HG03280 (cell line): ENCODE results near the gene CCDC146.
"Not testable (repeated sequence)": the region's sequence is repeated elsewhere in the genome, so short reads cannot be mapped to it uniquely, and the experiment has no call there.

ENCODE experiments used
- ATAC-seq: cut with Tn5 transposase; IDR thresholded peaks from one replicate; pipeline ENCODE4 v1.9.1; 2021; ENCODE audit warnings: mild to moderate bottlenecking, moderate library complexity; ENCODE audit not compliant: unreplicated experiment

Gene CCDC146

GRCh38 chr7:77121860-77122681 is at the start of gene CCDC146:
CCDC146 (plus strand) TSS chr7:77122615; CDS start chr7:77167669, 45,054 bp downstream.
- peak; percentile 99 for ATAC-seq

- not testable (repeated sequence) for ATAC-seq
These were observed 47.5 kb upstream of the CCDC146 start for GRCh38 chr7:77074786-77075396.

- not testable (repeated sequence) for ATAC-seq
These were observed 45.4 kb upstream of the CCDC146 start for GRCh38 chr7:77077060-77077459.

GRCh38 chr7:77079112-77079511 is 43.3 kb upstream of the CCDC146 start:
- ATAC-seq: not testable (repeated sequence)

DNA sequence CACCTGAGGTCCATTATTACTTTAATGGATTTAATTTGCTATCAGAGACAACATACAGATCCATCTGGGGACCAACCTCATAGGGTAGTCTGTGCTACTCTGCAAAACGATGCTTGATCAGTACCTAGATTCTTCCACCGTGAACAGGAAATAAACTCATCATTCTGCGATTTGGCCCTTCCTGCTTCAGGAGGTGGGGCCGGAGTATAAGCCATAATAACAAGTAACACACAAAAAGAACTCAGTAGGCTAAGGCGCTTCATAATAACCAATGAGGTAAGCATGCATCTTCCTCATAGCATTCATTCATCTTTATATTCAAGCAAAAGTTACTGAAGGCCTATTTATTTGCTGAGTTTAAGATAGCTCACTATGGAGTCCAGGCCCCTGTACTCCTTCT is 42.8 kb upstream of the CCDC146 start:
- not testable (repeated sequence) for ATAC-seq

DNA sequence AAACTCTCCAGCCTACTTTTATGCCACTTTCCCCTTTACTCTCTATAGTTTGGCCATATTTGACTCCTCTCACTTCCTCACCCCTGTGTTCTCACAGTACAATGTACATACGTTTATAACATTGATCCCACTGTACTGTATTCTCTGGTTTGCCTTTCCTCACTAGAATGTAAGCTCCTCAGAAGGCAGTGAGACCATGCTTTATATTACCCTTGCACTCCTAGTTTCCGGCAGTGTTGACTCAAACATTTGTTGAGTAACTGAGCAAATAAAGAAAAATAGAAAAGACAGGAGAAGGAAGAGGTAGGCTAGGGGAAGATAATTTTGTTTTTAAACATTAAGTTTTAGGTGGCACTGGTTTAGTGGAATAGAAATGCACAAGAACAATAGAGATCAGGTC is 42.2 kb upstream of the CCDC146 start:
- not testable (repeated sequence) for ATAC-seq

DNA sequence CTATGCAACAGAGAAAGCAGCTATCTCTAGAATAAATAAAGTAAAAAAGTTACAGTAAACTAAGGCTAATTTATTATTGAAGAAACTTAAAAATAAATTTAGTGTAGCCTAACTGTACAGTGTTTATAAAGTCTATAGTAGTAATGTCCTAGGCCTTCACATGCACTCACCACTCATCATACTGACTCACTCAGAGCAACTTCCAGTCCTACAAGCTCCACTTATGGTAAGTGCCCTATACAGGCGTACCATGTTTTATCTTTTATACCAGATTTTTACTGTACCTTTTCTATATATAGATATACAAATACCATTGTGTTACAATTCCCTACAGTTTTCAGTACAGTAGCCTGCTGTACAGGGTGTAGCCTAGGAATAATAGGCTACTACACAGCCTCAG is 40.2 kb upstream of the CCDC146 start:
- not testable (repeated sequence) for ATAC-seq

DNA sequence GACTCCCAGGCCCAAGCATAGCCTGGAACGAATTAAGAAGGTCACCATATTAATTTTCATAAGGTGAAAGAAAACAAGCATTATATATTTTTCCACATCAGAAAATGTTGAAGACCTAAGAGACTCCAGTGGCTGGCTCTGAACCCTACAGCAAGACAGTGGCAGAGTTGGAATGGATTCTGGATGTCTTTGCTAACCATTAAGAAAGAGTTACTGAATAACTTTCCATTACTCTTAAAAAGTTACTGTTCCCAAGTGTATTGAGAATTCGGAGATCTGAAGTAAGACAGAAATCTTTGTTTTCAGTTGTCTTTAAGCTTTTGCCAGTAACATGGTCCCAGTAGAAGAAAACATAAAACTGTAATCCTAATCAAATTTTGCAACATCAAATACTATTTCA is 30.1 kb upstream of the CCDC146 start:
- not testable (repeated sequence) for ATAC-seq

GRCh38 chr7:77100501-77100900 is 21.9 kb upstream of the CCDC146 start:
- not testable (repeated sequence) for ATAC-seq

GRCh38 chr7:77101187-77101586 is 21.2 kb upstream of the CCDC146 start:
- ATAC-seq: not testable (repeated sequence)

DNA sequence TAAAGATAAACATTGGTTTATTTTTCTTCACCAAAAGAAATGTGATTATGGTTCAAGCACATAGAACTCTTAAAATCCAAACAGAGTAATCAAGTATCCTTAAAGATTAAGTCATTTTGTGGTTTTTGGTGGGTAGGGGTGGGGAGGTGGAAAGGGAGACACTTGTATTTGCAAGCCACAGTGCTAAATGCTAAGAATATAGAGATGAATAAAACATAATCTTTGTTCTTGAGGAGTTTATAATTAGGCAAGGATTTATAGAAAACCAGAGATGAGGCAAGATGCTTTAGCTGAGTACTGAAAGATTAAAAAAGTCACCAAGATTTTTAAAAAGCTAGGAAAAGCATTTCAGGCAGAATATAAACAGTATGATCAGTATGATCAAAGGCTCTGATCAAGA is 19.7 kb upstream of the CCDC146 start:
- not testable (repeated sequence) for ATAC-seq

GRCh38 chr7:77105904-77106303 is 16.5 kb upstream of the CCDC146 start:
- ATAC-seq: not testable (repeated sequence)

DNA sequence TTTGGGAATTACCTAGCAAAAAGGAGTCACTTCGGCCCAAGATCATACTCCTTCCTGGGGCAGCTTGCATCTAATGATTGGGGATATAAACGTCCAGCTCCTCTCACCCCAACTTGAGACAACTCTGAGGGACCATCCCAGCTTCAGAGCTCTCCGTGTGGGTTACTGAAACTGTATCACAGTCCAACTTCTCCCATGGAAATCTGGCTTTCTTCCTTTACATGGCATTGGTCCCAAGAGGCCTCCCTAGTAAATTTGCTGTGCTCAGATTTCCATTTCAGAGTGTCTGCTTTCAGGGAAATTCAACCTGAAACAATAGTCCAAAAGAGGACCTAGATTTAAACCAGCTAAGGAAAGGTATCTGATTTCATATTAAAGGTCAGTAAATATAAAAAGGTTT is 14.8 kb upstream of the CCDC146 start:
- ATAC-seq: not testable (repeated sequence)

- ATAC-seq: not testable (repeated sequence)
These were observed 14.1 kb upstream of the CCDC146 start for GRCh38 chr7:77108362-77108761.

- not testable (repeated sequence) for ATAC-seq
These were observed 9.6 kb upstream of the CCDC146 start for GRCh38 chr7:77112719-77113306.

DNA sequence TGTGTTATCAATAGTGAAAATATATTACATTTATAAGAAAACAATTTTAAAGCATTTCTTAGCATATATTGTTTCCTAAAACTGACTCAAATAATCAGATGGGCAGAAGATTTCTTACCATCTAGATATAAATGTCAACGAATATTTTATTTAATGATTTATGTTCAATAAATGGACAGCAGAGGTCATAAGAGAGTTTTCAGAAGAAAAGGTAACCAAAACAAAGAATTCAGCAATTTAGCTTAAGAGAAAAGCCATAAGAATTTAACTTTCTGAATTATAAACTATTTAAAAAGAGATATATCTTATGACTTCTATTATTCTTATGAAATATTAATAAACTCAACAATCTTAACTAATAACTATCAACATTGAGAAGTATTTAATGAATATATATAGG is 3.1 kb downstream of the CCDC146 start:
- not testable (repeated sequence) for ATAC-seq

DNA sequence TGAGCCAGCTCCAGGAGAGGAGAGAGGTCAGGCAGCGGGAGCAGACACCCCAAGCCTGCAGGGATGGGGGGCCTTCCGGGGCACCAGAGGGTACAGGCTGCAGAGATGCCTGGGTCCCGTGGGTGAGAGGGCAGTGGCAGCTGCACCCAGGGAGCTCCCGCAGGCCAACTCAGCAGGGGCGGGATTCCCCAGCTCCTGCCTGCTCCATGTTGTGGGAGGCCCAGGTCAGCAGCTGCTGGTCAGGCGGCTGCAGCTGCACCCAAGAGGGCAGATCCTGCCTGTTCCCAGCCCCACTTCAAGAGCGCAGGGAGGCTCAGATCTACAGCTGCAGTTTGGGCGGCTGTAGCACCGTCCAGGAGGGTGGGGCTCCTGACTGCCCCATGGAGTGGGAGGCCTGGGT is 4.6 kb downstream of the CCDC146 start:
- not testable (repeated sequence) for ATAC-seq

GRCh38 chr7:77128582-77129410 is 6.4 kb downstream of the CCDC146 start:
- ATAC-seq: peak; percentile 77

DNA sequence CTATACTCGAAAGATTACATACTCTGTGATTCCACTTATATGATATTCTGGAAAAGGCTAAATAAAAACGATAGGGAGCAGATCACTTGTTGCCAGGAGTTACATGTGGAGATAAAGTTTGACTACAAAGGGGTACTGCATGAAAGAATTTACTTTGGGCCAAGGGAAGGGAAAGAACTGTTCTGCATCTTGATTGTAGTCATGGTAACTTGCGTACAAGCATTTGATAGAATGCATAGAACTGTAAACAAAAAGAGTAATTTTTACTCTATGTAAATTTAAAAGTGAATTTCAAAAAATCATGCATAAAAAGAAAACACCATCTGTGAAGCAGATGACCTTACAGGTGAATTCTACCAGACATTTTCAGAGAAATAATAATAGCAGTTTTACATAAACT is 9.4 kb downstream of the CCDC146 start:
- ATAC-seq: not testable (repeated sequence)

- not testable (repeated sequence) for ATAC-seq
These were observed 16.3 kb downstream of the CCDC146 start for GRCh38 chr7:77138668-77139067.

- not testable (repeated sequence) for ATAC-seq
These were observed 17.9 kb downstream of the CCDC146 start for GRCh38 chr7:77140291-77140690.
